CD4-positive, alpha-beta T cell treated with Interleukin-1 beta for 1 hour (primary cell): ENCODE results near the gene BMP5.
"Not testable (repeated sequence)": the region's sequence is repeated elsewhere in the genome, so short reads cannot be mapped to it uniquely, and the experiment has no call there.

Source experiments
- DNase-seq, 2 donors: peaks; one replicate each; pipeline ENCODE4 v3.0.0-alpha.2; 2020 to 2022

Gene BMP5

DNA sequence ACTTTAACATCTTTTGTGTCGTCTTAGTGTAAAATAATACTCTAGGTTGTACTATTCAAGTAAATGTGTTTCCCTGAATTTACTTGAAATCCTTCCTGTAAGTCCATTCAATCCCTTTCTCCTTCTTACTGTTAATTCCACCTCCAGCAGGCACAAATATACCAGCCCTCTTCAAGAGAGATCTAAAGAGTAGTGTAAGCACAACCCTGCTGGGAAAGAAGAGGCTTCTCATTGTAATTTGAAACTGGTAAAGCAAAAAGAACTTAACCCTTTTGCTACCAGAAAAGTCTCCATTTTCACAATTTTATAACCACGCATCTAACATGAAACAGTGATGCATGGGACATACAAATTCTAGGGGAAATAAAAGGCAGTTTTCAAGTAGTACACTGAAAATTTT, at the start of gene BMP5:
BMP5 (minus strand) TSS at position 191 of the 400 bp plus-strand sequence. CDS start 725 bp downstream, outside the sequence.
- DNase-seq, result no peak

DNA sequence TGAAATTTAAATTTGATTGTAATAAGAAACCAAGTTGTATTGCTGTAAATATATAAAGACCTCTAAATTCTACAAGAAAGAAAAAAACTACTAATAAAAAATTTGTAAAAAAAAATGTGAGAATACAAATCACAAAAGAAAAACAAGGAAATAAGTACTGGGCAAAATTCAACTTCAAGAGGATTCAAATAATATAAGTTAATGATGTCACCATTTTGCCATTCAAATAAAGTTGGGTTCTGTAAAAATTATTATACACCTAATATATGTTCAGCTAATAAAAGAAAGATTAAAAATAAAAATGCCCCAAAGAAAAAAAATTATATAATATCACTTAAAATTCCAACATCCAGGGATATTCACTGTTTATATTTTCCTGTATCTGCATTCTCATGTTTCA, 47.0 kb upstream of the BMP5 start:
- no peak for DNase-seq

DNA sequence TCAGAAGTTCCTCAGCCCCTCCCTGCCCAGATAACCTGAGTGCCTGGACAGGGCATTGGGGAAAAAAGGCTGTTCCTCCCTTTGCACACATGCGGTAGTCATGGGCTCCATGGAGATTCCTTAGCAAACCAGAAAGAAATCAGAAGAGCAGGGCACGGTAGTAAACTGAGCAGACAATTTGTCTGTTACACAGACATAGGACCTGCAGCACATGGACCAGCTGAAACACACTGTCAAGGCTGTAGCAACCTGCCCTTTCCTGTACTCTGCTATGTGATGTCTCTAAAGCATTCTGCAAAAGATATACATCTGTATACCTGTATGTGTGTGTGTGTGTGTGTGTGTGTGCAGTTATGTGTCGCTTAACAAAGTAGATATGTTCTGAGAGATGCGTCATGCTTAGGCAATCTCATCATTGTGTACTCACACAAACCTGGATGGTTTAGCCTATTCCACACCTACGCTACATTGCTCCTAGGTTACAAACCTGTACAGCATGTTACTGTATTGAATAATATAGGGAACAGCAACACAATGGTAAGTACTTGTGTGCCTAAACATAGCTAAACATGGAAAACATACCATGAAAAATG, 44.4 kb upstream of the BMP5 start:
- no peak for DNase-seq

DNA sequence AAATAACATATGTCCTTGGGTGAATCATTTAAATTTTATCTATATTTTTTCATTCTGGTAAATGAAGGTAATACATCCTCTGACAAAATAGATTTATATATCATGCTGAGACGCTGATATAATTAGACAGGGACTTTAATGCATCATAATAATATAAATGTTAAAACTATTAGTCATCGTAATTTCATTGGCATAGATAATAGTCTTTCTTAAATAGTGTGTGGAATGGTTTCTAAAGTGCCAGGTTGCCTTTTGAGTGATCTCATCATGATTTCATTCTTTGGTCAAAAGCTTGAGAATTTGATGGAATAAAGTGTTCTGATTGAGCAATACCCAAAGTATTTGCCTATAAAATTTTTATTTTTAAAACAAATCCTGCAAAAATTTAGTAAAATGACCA, 43.2 kb upstream of the BMP5 start:
- no peak for DNase-seq

DNA sequence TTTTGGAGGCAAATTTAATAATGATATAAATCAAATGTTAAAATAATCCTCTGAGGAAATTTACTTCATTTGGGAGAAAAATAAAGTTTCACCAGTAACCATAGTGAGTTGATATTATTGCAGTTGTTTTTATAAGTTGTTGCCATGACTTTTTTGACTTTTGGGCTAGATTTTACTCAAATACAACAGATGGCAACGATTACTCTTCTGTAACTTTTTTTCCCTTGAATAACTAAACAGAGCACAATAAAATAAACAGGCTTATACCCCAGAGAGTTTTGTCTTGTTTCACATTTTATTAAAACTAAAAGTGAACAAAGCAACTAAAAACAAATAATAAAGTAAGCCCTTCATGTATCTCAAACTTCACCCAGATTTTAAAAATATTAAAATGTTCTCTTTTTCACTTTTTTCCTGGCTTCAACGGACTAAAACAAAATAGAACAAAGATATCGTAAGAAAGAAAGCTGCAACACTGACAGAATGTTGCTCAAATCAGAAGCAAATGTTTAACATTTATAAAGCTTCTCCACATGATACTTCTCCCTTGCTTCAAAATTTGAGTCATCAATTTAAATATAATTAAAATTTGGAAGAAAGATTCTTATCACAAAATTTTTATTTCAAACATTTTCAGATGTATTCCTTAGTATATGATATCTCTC, 42.5 kb upstream of the BMP5 start:
- no peak for DNase-seq

DNA sequence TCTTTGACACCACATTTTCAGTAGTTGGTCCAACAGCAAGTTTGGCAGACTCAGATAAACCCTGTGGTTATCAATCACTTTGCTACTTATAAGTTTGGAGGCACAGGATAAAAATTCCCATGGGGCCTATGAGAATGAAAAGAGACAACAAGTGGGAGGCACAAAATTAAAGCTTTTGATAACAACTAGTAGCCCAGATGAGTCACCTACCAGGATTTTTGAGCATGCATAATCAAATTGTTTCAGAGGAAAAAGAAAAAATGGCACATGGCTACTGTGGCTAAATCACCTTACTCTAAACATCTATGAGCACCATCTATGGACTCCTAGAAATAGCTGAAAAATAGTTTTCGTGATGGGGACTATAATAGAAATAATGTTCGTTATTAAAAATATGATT, 40.8 kb upstream of the BMP5 start:
- DNase-seq, result no peak

DNA sequence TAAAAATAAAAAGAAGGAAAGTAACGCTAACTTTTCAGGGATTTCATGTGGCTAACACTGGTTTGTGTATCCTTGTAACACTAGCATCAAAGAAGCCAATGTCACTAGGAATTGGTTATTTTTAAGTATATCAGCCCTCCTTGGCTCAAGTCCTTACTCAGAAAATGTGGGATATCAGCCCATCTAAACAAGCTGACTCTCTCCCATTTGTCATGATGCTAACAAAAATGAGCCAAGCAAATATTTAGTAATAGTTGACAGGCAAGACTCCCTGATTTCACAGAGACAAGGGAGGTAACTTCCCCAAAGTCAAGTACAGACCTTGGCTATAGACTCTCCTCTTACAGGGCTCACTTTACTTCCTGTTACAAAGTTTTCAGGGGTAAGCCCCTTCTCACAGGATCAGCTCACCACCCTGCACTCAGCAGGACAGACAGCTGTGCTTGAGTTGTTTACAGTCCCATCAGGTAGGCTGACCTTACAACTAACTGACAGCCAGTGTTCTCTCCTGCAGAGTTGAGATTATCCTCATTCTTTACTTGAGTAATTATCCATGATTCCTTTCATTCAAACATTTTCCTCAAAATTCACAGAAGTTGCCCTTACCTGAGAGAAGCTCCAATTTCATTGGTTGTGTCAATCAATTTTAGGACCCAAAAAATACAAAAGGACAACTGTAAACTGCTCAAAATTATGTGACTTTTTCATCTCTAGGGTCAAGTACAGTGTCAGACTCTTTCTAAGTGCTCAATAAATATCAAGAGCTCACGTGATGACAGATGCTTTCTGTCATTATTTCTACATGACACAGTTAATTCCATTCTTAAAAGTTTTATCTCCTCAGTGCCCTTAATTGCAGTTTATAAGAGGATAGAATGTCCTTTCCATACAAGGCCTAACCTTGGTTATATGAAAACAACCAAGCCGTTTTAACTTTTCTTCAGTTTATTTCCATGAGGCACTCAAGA, 38.1 kb upstream of the BMP5 start:
- DNase-seq, result no peak

DNA sequence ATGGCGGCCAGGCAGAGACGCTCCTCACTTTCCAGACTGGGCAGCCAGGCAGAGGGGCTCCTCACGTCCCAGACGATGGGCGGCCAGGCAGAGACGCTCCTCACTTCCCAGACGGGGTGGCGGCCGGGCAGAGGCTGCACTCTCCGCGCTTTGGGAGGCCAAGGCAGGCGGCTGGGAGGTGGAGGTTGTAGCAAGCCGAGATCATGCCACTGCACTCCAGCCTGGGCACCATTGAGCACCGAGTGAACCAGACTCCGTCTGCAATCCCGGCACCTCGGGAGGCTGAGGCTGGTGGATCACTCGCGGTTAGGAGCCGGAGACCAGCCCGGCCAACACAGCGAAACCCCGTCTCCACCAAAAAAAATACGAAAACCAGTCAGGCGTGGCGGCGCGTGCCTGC, 35.1 kb upstream of the BMP5 start:
- DNase-seq, result not testable (repeated sequence)

DNA sequence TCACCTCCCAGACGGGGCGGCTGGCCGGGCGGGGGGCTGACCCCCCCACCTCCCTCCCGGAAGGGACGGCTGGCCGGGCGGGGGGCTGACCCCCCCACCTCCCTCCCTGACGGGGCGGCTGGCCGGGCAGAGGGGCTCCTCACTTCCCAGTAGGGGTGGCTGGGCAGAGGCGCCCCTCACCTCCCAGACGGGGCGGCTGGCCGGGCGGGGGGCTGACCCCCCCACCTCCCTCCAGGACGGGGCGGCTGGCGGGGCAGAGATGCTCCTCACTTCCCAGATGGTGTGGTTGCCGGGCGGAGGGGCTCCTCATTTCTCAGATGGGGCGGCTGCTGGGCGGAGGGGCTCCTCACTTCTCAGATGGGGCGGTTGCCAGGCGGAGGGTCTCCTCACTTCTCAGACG, 34.5 kb upstream of the BMP5 start:
- DNase-seq, result not testable (repeated sequence)

DNA sequence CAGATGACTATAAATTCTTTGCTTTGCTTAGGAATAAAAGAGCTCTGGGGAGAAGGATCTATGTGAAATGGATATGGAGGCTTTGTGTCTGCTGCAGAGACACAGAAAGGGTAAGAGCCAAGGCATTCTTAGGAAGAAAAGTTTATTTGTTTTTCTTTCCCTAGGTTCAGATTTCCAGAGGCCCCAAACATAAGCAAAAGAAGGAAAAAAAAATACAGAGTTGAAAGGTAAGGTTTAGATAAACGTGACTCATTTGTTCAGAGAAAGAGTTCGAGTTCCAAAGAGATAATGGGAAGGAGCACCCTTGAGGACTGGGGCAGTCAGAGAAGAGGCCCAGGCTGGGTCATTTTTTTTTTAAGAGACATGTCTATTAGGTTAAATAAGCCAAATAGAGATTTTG, 27.4 kb upstream of the BMP5 start:
- DNase-seq, result no peak

DNA sequence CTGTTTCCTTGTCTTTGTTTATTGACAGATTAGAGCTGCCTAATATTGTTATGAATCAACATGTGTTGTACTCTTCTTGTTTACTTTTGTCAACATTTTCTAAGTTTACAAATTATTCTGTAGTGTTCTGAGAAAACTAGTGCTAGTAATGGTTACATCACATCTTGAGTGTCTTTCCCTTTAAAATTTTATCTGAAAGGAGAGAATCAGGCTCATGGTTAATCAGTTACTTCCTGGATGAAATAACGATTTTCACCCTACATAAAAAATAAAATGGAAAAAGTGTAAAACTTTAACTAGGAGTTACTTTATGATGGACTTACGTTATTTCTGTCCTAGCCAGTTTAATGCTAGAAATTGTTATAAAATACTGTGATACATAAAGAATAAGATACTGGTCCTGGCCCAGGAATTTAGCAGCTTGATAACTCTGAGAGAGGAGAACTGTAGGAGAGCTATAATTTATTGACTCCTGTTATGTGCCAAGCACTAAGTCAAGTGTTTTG, 26.4 kb upstream of the BMP5 start:
- no peak for DNase-seq

DNA sequence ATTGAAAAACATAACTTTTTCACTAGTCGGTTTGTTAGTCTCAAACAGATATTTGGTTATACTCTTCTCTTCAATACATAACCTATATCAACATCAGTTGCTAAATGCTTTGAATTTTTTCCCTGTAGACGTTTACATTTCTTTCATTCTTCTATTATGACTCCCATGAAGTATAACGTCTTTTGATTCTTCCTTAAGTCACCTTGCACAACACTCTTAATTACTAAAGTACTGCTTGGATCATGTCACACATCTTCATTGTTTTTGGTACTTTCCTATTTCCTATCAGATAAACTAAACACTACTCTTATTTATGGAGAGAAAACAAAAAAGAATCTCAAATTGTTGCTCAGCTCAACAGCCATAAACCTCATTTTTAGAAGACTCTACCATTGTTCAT, 23.0 kb upstream of the BMP5 start:
- no peak for DNase-seq

DNA sequence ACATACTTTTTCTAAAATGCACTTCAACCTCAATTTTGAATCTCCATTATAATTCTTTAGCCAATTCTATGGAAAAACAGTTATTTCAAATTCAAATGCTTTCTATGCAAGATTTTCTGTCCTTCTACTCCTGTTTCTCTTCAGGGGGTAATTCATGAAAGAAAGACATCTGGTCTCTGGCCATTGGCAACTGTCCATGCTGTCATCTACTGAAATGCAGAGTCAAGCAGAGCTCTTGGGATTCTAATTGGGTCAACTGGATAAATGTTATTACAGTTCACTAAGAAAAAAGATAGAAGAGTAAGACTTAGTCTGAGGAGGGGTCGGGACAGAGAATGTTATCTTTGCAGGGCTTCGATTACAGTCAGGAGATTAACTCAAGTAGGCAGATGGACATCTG, 22.0 kb upstream of the BMP5 start:
- DNase-seq, result no peak

DNA sequence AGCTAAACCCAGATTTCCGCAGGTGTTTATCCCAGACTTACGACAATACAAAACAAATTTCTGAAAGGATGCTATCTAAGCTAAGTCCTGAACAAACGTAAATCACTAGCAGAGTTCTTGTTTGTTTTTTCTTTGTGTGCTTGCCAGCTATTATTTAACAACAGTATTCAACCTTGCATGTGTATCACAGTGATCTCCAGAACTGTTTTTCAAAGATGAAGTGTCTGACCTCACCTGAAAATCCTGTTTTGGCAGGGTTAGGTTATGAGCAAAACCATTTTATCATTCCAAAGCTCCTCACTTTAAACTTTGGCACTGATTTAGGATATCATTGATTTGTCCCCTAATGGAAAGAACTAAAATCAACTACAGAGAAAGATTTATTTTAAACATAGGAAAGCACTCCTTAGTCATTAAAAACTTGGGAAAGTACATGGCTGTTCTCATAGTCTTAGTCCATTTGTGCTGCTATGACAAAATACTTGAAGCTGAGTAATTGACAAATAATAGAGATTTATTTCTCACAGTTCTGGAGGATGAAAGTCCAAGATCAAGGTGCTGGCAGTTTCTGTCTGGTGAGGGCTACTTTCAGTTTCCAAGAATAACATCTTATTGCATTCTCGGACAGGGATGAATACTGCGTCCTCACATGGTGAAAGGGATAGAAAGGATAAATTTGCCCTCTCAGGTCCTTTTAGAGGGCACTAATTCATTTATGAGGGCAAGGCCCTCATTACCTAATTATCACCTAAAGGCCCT, 20.8 kb upstream of the BMP5 start:
- no peak for DNase-seq

DNA sequence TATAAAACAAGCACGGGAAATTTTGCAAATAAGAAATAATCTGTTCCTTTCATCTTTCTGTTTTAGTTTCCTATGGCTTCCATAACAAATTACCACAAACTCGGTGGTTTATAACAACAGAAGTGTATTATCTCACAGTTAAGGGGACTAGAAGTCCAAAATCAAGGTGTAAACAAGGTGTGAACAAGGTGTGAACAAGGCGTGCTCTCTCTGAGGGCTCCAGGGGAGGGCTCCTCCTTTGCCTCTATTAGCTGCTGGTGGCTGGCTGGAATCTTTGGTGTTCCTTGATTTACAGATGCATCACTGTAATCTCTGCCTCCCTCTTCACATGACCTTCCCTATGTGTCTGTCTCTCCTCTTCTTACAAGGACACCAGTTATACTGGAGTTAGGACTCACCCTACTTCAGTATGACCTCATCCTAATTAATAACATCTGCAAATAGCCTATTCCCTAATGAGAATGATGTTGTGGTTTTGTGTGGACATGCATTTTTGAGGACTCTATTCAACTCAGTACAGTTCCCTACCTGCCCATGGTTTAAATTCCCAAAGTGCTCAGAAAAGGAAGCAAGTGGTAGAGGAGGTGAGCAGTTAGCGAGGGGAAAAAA, 17.5 kb upstream of the BMP5 start:
- DNase-seq, result no peak

DNA sequence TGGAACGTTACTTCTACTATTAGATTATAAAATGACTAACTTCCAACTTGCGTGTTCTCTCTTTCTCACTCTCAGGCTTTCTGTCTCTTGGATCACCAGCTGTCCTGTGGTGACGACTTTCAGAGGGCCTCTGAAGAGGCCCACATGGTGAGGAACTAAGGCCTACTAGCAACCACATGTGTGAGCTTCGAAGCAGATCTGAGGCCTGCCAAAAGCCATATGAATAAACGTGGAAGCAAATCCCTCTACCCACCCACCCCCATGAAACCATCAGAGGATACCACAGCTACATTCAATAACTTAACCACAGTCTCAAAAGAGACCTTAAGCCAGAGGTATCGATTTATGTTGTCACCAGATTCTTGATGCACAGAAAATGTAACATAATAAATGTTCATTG, 13.5 kb upstream of the BMP5 start:
- DNase-seq, result no peak

DNA sequence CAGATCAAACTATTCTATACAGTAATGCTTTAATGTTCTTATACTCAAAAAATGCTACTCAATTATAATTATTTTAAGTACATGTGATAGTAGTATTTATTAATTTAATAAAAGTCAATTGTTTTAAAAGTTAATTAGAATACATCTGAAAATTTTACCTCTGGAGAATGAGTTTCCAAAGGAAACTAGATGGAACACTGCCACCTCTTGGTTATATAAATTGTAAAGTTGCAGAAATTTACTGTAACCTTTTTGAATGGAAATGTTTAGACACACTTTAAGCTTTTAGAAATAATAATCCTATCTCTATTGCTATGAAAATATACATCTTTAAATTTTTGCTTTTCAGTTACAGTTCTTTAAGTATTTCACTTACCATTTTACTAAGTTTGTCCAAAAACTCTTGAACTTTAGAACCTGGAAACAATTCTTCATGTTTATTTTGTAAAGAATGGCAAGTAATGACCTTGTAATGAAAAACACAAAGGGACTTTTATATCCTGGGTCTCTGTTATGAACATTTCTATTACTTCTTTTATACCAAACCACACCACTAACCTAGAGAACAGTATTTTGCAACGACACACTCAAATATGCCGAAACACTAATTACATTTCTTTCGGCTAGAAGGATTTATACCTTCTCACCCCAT, 10.9 kb upstream of the BMP5 start:
- no peak for DNase-seq

DNA sequence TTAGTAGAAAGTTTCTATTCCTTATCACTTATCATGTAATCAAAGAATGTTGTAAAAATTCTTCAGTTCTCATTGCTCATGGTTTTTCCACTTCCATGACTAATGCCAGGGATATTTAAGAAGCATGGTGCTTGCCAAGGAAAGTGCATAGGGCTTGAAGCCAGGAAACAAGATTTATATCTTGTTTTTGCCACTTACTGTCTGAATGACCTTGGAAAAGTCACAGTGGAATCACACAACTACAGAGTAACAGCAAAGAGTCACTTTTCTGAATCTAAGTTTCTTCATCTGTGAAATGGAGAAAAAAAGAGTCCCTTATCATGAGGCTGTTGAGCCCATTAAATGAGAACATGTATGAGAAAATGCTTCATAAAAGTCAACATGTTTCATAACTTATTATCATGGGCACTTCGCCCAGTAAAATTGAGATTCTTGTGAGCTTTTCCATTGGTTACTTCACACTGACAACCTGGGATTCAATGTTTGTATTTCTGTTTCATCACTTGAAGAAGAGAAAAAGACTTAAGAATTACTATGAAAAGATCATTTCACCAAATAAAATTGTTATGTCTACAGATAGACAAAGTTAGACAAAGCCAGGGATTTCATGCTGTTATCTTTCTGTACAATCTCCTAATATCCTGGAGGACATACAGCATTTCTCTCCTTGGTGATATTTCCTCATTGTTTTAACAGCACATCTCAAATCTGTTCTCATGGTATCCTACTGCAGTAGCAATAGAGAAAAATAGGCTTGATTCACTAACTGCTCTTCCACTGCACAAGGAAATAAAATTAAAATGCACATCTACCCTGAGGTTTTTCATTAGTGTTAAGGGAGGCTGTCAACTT, 7.6 kb upstream of the BMP5 start:
- no peak for DNase-seq

DNA sequence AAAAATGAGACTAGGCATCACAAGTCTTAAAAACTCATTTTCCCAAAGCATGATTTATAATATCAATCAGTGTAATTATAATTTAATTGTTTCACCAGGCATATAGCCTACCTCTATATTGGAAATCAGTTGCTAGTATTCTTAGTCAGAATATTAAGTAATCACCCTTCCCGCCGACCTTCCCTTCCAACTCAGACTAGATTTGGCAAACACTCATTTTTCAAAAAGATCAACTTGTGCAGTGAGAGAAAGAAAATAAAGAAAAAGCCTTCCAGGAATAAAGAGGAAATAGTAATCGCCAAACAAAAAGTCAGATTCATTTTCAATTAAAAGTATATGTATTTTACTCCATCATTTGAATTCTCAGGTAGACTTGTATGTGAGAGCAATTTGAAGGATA, 1.9 kb upstream of the BMP5 start:
- no peak for DNase-seq

DNA sequence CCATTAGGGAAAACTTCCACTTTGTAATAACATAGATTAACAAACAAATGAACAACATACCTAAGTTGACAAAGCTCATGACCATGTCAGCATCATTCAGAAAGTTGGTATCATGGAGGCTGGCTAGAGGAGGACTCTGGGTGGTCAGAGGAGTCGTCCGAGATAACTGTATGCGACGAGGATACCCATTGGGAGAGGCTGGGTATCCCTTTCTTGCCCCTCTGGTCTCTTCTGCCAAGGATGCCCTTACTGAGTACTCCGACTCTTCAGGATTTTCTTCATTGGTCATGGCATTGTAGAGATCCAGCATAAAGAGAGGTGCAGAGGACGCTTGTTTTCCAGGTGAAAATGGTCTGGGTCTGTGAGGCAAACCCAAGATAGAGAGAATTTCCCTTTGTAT, 1.1 kb downstream of the BMP5 start:
- no peak for DNase-seq

DNA sequence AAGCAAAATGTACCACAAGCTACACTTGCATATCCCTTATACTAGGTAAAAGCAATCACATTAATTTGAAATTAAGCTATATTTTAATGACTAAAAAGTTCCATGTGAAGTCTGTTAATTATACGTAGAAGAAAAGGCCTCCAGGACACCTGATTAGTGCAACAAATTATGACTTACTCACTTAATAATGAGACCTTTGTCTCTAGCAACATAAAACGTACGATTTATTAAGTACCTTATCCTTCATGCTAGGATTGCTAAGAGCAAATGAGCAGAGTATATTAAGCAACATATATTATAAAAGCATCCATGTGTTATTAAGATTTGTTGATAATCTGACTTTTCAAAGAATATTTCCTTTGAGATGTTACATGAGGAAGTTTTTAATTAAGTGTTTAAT, 2.5 kb downstream of the BMP5 start:
- DNase-seq, result no peak
